GM21360 (cell line): ENCODE data around the gene ZDHHC21.

Experiments
- ATAC-seq: cut with Tn5 transposase; IDR thresholded peaks from one replicate; pipeline ENCODE4 v1.9.1; 2021; ENCODE audit warnings: mild to moderate bottlenecking, moderate library complexity; ENCODE audit not compliant: unreplicated experiment

Gene ZDHHC21

GRCh38 chr9:14618836-14619420 is 74.3 kb downstream of the ZDHHC21 start:
- ATAC-seq: no peak

GRCh38 chr9:14616188-14616982 is 76.8 kb downstream of the ZDHHC21 start:
- peak; percentile 87 for ATAC-seq

- ATAC-seq: no peak
These were observed 84.7 kb downstream of the ZDHHC21 start for GRCh38 chr9:14608540-14608939.

- no peak for ATAC-seq
These were observed 95.9 kb downstream of the ZDHHC21 start for GRCh38 chr9:14597171-14597799.

GRCh38 chr9:14593406-14593805 is 99.8 kb downstream of the ZDHHC21 start:
- no peak for ATAC-seq

GRCh38 chr9:14591411-14591810 is 101.8 kb downstream of the ZDHHC21 start:
- no peak for ATAC-seq

GRCh38 chr9:14585730-14586473 is 107.3 kb downstream of the ZDHHC21 start:
- ATAC-seq: peak; percentile 99

- no peak for ATAC-seq
These were observed 108.7 kb downstream of the ZDHHC21 start for GRCh38 chr9:14584571-14584970.

- ATAC-seq: no peak
These were observed 115.2 kb downstream of the ZDHHC21 start for GRCh38 chr9:14578030-14578429.

- ATAC-seq: no peak
These were observed 119.1 kb downstream of the ZDHHC21 start for GRCh38 chr9:14574173-14574572.

- ATAC-seq: no peak
These were observed 119.9 kb downstream of the ZDHHC21 start for GRCh38 chr9:14573319-14573718.

GRCh38 chr9:14565352-14566016 is 127.7 kb downstream of the ZDHHC21 start:
- ATAC-seq: no peak

GRCh38 chr9:14563902-14564624 is 129.2 kb downstream of the ZDHHC21 start:
- no peak for ATAC-seq

GRCh38 chr9:14561929-14562405 is 131.3 kb downstream of the ZDHHC21 start:
- ATAC-seq: no peak
